IMR-90 (cell line): ENCODE measurements around the gene HPSE2. TPM values are rescaled to one million over a fixed set of nuclear protein-coding genes. Genes with fewer than 3 reads are reported as not detected.
"Not testable (repeated sequence)": the region's sequence is repeated elsewhere in the genome, so short reads cannot be mapped to it uniquely, and the experiment has no call there.

ENCODE experiments used
- ATAC-seq: fragments of 200-7000 bp; cut with Tn5 transposase; 2 replicates; pipeline ENCODE4 v1.9.1; 2020; ENCODE audit warnings: low read depth, mild to moderate bottlenecking, moderate library complexity
- BruUV-seq: library from RNA; stranded (reverse); fragments of 400-500 nt; replicated peaks from 2 replicates; lab custom pipeline; 2021; lab: Mats Ljungman, UMichigan
- CTCF ChIA-PET: fragments of 300-600 bp; formaldehyde crosslinking; extraction: SDS; loops from one replicate; lab custom pipeline; 2021; ENCODE audit warnings: antibody characterized with exemption; lab: Yijun Ruan, JAX
- POLR2A ChIA-PET: fragments of 300-600 bp; sonication (Branson Sonifier 250); formaldehyde crosslinking; loops from one replicate; lab custom pipeline; 2022; ENCODE audit warnings: antibody characterized with exemption; ENCODE audit not compliant: unreplicated experiment; lab: Charles Lee
- DNase-seq: peaks from one replicate; pipeline ENCODE4 v3.0.0; 2013
- H2AFZ ChIP-seq: replicated peaks from 2 replicates; pipeline ENCODE3; 2013; ENCODE audit warnings: low read length, mild to moderate bottlenecking; ENCODE audit not compliant: poor library complexity
- H2AK5ac ChIP-seq: 2 replicates; pipeline ENCODE4 v1.6.1; 2013; ENCODE audit warnings: low read depth, low read length, inconsistent platforms
- H2AK9ac ChIP-seq: replicated peaks from 2 replicates; pipeline ENCODE3; 2013; ENCODE audit warnings: mild to moderate bottlenecking, low read depth, low read length, moderate library complexity; ENCODE audit not compliant: poor library complexity
- H2BK120ac ChIP-seq: 2 replicates; pipeline ENCODE4 v1.6.1; 2013; ENCODE audit warnings: low read depth, low read length, inconsistent platforms
- H2BK15ac ChIP-seq: 3 replicates; pipeline ENCODE4 v1.6.1; 2013; ENCODE audit warnings: low read depth, low read length, inconsistent platforms
- H2BK20ac ChIP-seq: 2 replicates; pipeline ENCODE4 v1.6.1; 2013; ENCODE audit warnings: low read depth, mild to moderate bottlenecking, inconsistent platforms, low read length, moderate library complexity
- H2BK5ac ChIP-seq: 2 replicates; pipeline ENCODE4 v1.6.1; 2013; ENCODE audit warnings: mild to moderate bottlenecking, low read depth, low read length, inconsistent platforms; ENCODE audit not compliant: poor library complexity, severe bottlenecking
- H3K14ac ChIP-seq: replicated peaks from 2 replicates; pipeline ENCODE4 v1.6.1; 2013; ENCODE audit warnings: low read depth, low read length, inconsistent platforms
- H3K18ac ChIP-seq: 2 replicates; pipeline ENCODE4 v1.6.1; 2013; ENCODE audit warnings: low read depth, low read length, control low read depth
- H3K23ac ChIP-seq: 2 replicates; pipeline ENCODE4 v1.6.1; 2013; ENCODE audit warnings: low read depth, low read length, inconsistent platforms
- H3K27ac ChIP-seq: 2 replicates; pipeline ENCODE4 v1.5.1; 2013; ENCODE audit warnings: mild to moderate bottlenecking, control low read depth, low read length; ENCODE audit not compliant: insufficient read depth
- H3K27me3 ChIP-seq: 2 replicates; pipeline ENCODE4 v1.6.1; 2013; ENCODE audit warnings: low read length; ENCODE audit not compliant: control insufficient read depth, insufficient read depth
- H3K36me3 ChIP-seq: 2 replicates; pipeline ENCODE4 v1.6.1; 2013; ENCODE audit warnings: low read length, mixed read lengths; ENCODE audit not compliant: control insufficient read depth, insufficient read depth
- H3K4ac ChIP-seq: 2 replicates; pipeline ENCODE4 v1.6.1; 2013; ENCODE audit warnings: low read depth, low read length, inconsistent platforms
- H3K4me1 ChIP-seq: 2 replicates; pipeline ENCODE4 v1.6.1; 2013; ENCODE audit warnings: low read length, mixed read lengths; ENCODE audit not compliant: control insufficient read depth, insufficient read depth
- H3K4me2 ChIP-seq: 2 replicates; pipeline ENCODE4 v1.6.1; 2013; ENCODE audit warnings: low read depth, mild to moderate bottlenecking, control low read depth, low read length, moderate library complexity
- H3K4me3 ChIP-seq: 2 replicates; pipeline ENCODE4 v1.5.1; 2013; ENCODE audit warnings: low read depth, mild to moderate bottlenecking, control low read depth, low read length, moderate library complexity; ENCODE audit not compliant: insufficient read depth
- H3K56ac ChIP-seq: 2 replicates; pipeline ENCODE4 v1.6.1; 2013; ENCODE audit warnings: low read length, inconsistent platforms; ENCODE audit not compliant: insufficient read depth; ENCODE audit errors: extremely low read depth
- H3K79me1 ChIP-seq, 2 experiments: 2 replicates each; pipeline ENCODE4 v1.6.1; 2013; ENCODE audit warnings: low read length in 2 of 2, inconsistent platforms in 1 of 2, low read depth in 1 of 2
- H3K9ac ChIP-seq: 2 replicates; pipeline ENCODE4 v1.6.1; 2013; ENCODE audit warnings: low read depth, low read length, control low read depth
- H3K9me1 ChIP-seq: 2 replicates; pipeline ENCODE4 v1.6.1; 2013; ENCODE audit warnings: low read length, inconsistent platforms; ENCODE audit not compliant: insufficient read depth
- H3K9me3 ChIP-seq: 2 replicates; pipeline ENCODE4 v1.6.1; 2013; ENCODE audit warnings: low read length; ENCODE audit not compliant: control insufficient read depth, insufficient read depth
- H4K20me1 ChIP-seq: 2 replicates; pipeline ENCODE4 v1.6.1; 2013; ENCODE audit warnings: low read length, inconsistent platforms; ENCODE audit not compliant: insufficient read depth
- H4K5ac ChIP-seq: 2 replicates; pipeline ENCODE4 v1.6.1; 2013; ENCODE audit warnings: mild to moderate bottlenecking, low read depth, low read length, control low read depth
- H4K8ac ChIP-seq, 2 experiments: 2 replicates each; pipeline ENCODE4 v1.6.1; 2013; ENCODE audit warnings: low read depth in 2 of 2, low read length in 2 of 2, control low read depth in 1 of 2, inconsistent platforms in 1 of 2
- H4K91ac ChIP-seq: 2 replicates; pipeline ENCODE4 v1.6.1; 2013; ENCODE audit warnings: low read depth, low read length, inconsistent platforms; ENCODE audit not compliant: insufficient read depth
- WGBS, 2 experiments: methylation state at CpG; one replicate each; pipeline versions ENCODE4 v1.1.5 to v1.1.7; 2013; ENCODE audit warnings: missing lambda C conversion rate in 2 of 2; ENCODE audit not compliant: insufficient read length in 1 of 2; ENCODE audit errors: extremely low coverage in 2 of 2; 5-methylcytosine and 5-hydroxymethylcytosine counted together
- dilution Hi-C: fragments of 300-500 bp; cut with HindIII; formaldehyde crosslinking; loops from one replicate; pipeline ENCODE4 v1.14.3; 2018; ENCODE audit warnings: low sequenced_read_pairs; ENCODE audit not compliant: unreplicated experiment
- in situ Hi-C: fragments of 300-500 bp; cut with MboI; formaldehyde crosslinking; loops from 3 replicates; pipeline ENCODE4 v1.14.3; 2019; ENCODE audit warnings: low sequenced_read_pairs, inconsistent platforms, mixed read lengths
- intact Hi-C: fragments of 100-400 bp; cut with micrococcal nuclease; formaldehyde crosslinking; loops from 2 replicates; pipeline ENCODE4 v1.10.0; 2022
- polyA plus RNA-seq, 3 experiments: library from polyadenylated mRNA; depleted of rRNA; stranded (reverse); fragments of >200 nt; gene quantifications; 2 replicates each; pipeline ENCODE4 v1.2.3, GENCODE V29; 2012; ENCODE audit warnings: low replicate concordance in 1 of 3
- total RNA-seq: library from RNA; depleted of rRNA; stranded (reverse); fragments of >200 nt; gene quantifications from 2 replicates; pipeline ENCODE4 v1.2.3, GENCODE V29; 2012

Gene HPSE2
- total and polyA plus RNA-seq, 2 of the 4 experiments (the other 2 are of a cell fraction), result not detected

DNA sequence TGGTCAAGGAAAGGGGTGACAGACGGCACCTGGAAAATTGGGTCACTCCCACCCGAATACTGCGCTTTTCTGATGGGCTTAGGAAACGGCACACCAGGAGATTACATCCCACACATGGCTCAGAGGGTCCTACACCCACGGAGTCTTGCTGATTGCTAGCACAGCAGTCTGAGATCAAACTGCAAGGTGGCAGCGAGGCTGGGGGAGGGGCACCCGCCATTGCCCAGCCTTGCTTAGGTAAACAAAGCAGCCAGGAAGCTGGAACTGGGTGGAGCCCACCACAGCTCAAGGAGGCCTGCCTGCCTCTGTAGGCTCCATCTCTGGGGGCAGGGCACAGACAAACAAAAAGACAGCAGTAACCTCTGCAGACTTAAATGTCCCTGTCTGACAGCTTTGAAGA, 694.1 kb downstream of the HPSE2 start:
- H2BK120ac ChIP-seq, H3K9me3 ChIP-seq, H3K23ac ChIP-seq, H3K36me3 ChIP-seq, H3K4me1 ChIP-seq, in situ Hi-C loops, H2BK20ac ChIP-seq, H4K8ac ChIP-seq, H3K9ac ChIP-seq, POLR2A ChIA-PET, H3K4ac ChIP-seq, DNase-seq, H4K20me1 ChIP-seq, intact Hi-C loops, CTCF ChIA-PET, H3K14ac ChIP-seq, H2AFZ ChIP-seq, H3K56ac ChIP-seq, H2AK5ac ChIP-seq, H3K27me3 ChIP-seq, H2BK5ac ChIP-seq, H2AK9ac ChIP-seq, H3K27ac ChIP-seq, H3K9me1 ChIP-seq, H3K4me2 ChIP-seq, H4K5ac ChIP-seq, ATAC-seq, H3K79me1 ChIP-seq, H3K18ac ChIP-seq, H2BK15ac ChIP-seq, H3K4me3 ChIP-seq, BruUV-seq, H4K91ac ChIP-seq, dilution Hi-C loops: not testable (repeated sequence)
- 53% methylated on average over 2 of the region's 7 CpGs; no CpG with 5 or more reads in 1 of the 2 experiments for WGBS, 2 experiments
